ENCODE results near the gene PARD3B. TPM values are rescaled to one million over a fixed set of nuclear protein-coding genes. Genes with fewer than 3 reads are reported as not detected.

The PARD3B gene
- total RNA-seq, 1 experiment from 2014 or later, result 6.4 TPM

DNA sequence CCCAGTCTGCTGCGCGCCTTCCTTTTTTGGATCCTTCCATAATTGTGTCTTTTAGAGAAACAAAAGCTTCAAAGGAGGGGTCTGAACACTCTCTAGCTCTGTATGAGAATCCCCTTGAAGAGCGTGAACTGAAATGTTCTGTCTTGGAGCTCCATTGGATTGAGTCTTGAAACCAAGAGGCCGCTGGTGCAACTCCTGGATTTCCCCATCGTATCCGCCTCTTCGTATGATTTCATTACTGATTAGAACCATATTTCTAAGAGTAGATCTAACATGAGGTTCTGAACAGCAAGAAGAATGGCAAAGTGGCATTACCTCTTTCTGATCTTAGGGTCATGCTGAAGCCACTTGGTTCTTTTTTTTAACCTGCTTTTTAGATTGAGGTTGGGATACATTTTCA lies 1105.7 kb downstream of the PARD3B start:
- Histone ChIP-seq H3K79me2 (ENCODE audit: insufficient read depth, low read length) (no peaks in the 10 kb centered on the region), H3K27ac (ENCODE audit: insufficient read length, low read depth, low read length) (no peak overlapping the region), H3K27me3 (ENCODE audit: insufficient read depth, low read length) (no peaks in the 10 kb centered on the region), H2AFZ (ENCODE audit: low read length) (no peak overlapping the region), H3K4me2 (ENCODE audit: insufficient read depth, insufficient read length, low read length) (no peak overlapping the region), H2BK5ac (ENCODE audit: insufficient read length, low read length) (no peak overlapping the region), H3K18ac (ENCODE audit: insufficient read length, low read depth, low read length) (no peak overlapping the region), H4K5ac (ENCODE audit: insufficient read length, low read depth, low read length) (no peak overlapping the region), H3K23me2 (ENCODE audit: insufficient read length, low read depth, low read length, poor library complexity, severe bottlenecking) (no peaks in the 10 kb centered on the region), H4K91ac (ENCODE audit: insufficient read length, low read depth, low read length) (no peak overlapping the region), H3K56ac (ENCODE audit: insufficient read length, low read depth, low read length) (no peak overlapping the region), H3K14ac (ENCODE audit: insufficient read depth, low read length) (no peak overlapping the region), H2AK5ac (ENCODE audit: insufficient read length, low read length) (no peak overlapping the region), H3K23ac (ENCODE audit: insufficient read length, low read depth, low read length) (no peak overlapping the region), H3T11ph (ENCODE audit: low read length) (no peak overlapping the region), H3K79me1 (ENCODE audit: insufficient read depth, low read depth, low read length, poor library complexity, severe bottlenecking) (no peaks in the 10 kb centered on the region), H3K4ac (ENCODE audit: low read depth, low read length) (no peak overlapping the region), H2BK20ac (ENCODE audit: low read depth, low read length, poor library complexity, severe bottlenecking) (no peak overlapping the region), H2BK12ac (ENCODE audit: insufficient read length, low read depth, low read length) (no peak overlapping the region), H2BK120ac (ENCODE audit: low read depth, low read length, poor library complexity, severe bottlenecking) (no peak overlapping the region), H3K9ac (ENCODE audit: extremely low read depth, insufficient read length, low read length) (no peak overlapping the region), H4K8ac (replicated peaks; ENCODE audit: insufficient read length, low read depth, low read length) (no peak overlapping the region), H3K9me3 (ENCODE audit: control insufficient read depth, low read depth, low read length) (no peaks in the 10 kb centered on the region), H2BK15ac (ENCODE audit: low read depth, low read length) (no peak overlapping the region), H3K4me1 (ENCODE audit: insufficient read depth, low read length) (peaks cover 9% of the 10 kb centered on the region), H4K20me1 (ENCODE audit: control insufficient read depth, insufficient read depth, insufficient read length) (no peaks in the 10 kb centered on the region)
- TF ChIP-seq, protein P1, sequence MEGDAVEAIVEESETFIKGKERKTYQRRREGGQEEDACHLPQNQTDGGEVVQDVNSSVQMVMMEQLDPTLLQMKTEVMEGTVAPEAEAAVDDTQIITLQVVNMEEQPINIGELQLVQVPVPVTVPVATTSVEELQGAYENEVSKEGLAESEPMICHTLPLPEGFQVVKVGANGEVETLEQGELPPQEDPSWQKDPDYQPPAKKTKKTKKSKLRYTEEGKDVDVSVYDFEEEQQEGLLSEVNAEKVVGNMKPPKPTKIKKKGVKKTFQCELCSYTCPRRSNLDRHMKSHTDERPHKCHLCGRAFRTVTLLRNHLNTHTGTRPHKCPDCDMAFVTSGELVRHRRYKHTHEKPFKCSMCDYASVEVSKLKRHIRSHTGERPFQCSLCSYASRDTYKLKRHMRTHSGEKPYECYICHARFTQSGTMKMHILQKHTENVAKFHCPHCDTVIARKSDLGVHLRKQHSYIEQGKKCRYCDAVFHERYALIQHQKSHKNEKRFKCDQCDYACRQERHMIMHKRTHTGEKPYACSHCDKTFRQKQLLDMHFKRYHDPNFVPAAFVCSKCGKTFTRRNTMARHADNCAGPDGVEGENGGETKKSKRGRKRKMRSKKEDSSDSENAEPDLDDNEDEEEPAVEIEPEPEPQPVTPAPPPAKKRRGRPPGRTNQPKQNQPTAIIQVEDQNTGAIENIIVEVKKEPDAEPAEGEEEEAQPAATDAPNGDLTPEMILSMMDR (conservative IDR thresholded peaks at IDR 0.05), result no peak
- Mint-ChIP-seq H3K27ac (no peak overlapping the region; a peak in 1 of 7 replicates), H3K27me3 (ENCODE audit: low read depth) (peaks cover 4% of the 10 kb centered on the region; the same call in 1 of the 2 replicates), H3K4me1 (peaks cover 36 to 39% of the 10 kb centered on the region in 2 experiments), H3K36me3 (ENCODE audit: insufficient read depth in 1 of 3, low read depth in 3 of 3) (peaks cover 0 to 3% (median 3%) of the 10 kb centered on the region in 3 experiments; a peak in 2 of 7 replicates), H3K4me3 (no peak overlapping the region), H3K9me3 (no peaks in the 10 kb centered on the region)
- WGBS (ENCODE audit: extremely low coverage, insufficient read length, low lambda C conversion rate), result no CpG with 5 or more reads among the region's 7 CpGs
- no peak for DNase-seq

Measured in H9 (cell line).